ENCODE results near the gene PSMA7. TPM values are rescaled to one million over a fixed set of nuclear protein-coding genes. Genes with fewer than 3 reads are reported as not detected.

The PSMA7 gene
- polyA plus RNA-seq, 1 donor, result 163 TPM

- Histone ChIP-seq H3K9me3 (ENCODE audit: control insufficient read depth, low read depth, low read length) (no peaks in the 10 kb centered on the region), H3K27me3 (ENCODE audit: control insufficient read depth, insufficient read depth, low read length) (no peaks in the 10 kb centered on the region), H3K36me3 (ENCODE audit: control insufficient read depth, insufficient read depth, low read length) (peaks cover 68% of the 10 kb centered on the region), H3K27ac (ENCODE audit: low read length) (no peak overlapping the region), H3K4me3 (ENCODE audit: low read length) (no peak overlapping the region), H3K4me1 (ENCODE audit: control insufficient read depth, insufficient read depth, low read length) (no peaks in the 10 kb centered on the region)
- DNase-seq, result no peak
- no CpG with 5 or more reads among the region's 38 CpGs for WGBS (ENCODE audit: insufficient coverage, low lambda C conversion rate)
Observed at GRCh38 chr20:62162765-62163484, 19.7 kb upstream of the PSMA7 start.

- no peaks in the 10 kb centered on the region for H3K9me3 ChIP-seq (ENCODE audit: control insufficient read depth, low read depth, low read length)
- no peak for DNase-seq
- no peaks in the 10 kb centered on the region for H3K27me3 ChIP-seq (ENCODE audit: control insufficient read depth, insufficient read depth, low read length)
- H3K4me3 ChIP-seq (ENCODE audit: low read length), result no peak overlapping the region
- H3K27ac ChIP-seq (ENCODE audit: low read length), result no peak overlapping the region
- peaks cover 63% of the 10 kb centered on the region for H3K36me3 ChIP-seq (ENCODE audit: control insufficient read depth, insufficient read depth, low read length)
- H3K4me1 ChIP-seq (ENCODE audit: control insufficient read depth, insufficient read depth, low read length), result no peaks in the 10 kb centered on the region
- no CpG with 5 or more reads among the region's 17 CpGs for WGBS (ENCODE audit: insufficient coverage, low lambda C conversion rate)
Observed at GRCh38 chr20:62161347-62161746, 18.2 kb upstream of the PSMA7 start.

GRCh38 chr20:62160876-62161275, 17.7 kb upstream of the PSMA7 start:
- Histone ChIP-seq H3K27ac (ENCODE audit: low read length) (no peak overlapping the region), H3K4me3 (ENCODE audit: low read length) (no peak overlapping the region), H3K4me1 (ENCODE audit: control insufficient read depth, insufficient read depth, low read length) (no peaks in the 10 kb centered on the region), H3K27me3 (ENCODE audit: control insufficient read depth, insufficient read depth, low read length) (no peaks in the 10 kb centered on the region), H3K36me3 (ENCODE audit: control insufficient read depth, insufficient read depth, low read length) (peaks cover 61% of the 10 kb centered on the region), H3K9me3 (ENCODE audit: control insufficient read depth, low read depth, low read length) (no peaks in the 10 kb centered on the region)
- no CpG with 5 or more reads among the region's 17 CpGs for WGBS (ENCODE audit: insufficient coverage, low lambda C conversion rate)
- DNase-seq, result no peak

GRCh38 chr20:62160253-62160652, 17.1 kb upstream of the PSMA7 start:
- WGBS (ENCODE audit: insufficient coverage, low lambda C conversion rate), result 100% methylated on average over 2 of the region's 9 CpGs
- H3K9me3 ChIP-seq (ENCODE audit: control insufficient read depth, low read depth, low read length), result no peaks in the 10 kb centered on the region
- H3K27me3 ChIP-seq (ENCODE audit: control insufficient read depth, insufficient read depth, low read length), result no peaks in the 10 kb centered on the region
- H3K4me3 ChIP-seq (ENCODE audit: low read length), result no peak overlapping the region
- H3K27ac ChIP-seq (ENCODE audit: low read length), result no peak overlapping the region
- peaks cover 57% of the 10 kb centered on the region for H3K36me3 ChIP-seq (ENCODE audit: control insufficient read depth, insufficient read depth, low read length)
- H3K4me1 ChIP-seq (ENCODE audit: control insufficient read depth, insufficient read depth, low read length), result no peaks in the 10 kb centered on the region
- no peak for DNase-seq

- Histone ChIP-seq H3K27me3 (ENCODE audit: control insufficient read depth, insufficient read depth, low read length) (no peaks in the 10 kb centered on the region), H3K4me1 (ENCODE audit: control insufficient read depth, insufficient read depth, low read length) (no peaks in the 10 kb centered on the region), H3K4me3 (ENCODE audit: low read length) (no peak overlapping the region), H3K9me3 (ENCODE audit: control insufficient read depth, low read depth, low read length) (no peaks in the 10 kb centered on the region), H3K36me3 (ENCODE audit: control insufficient read depth, insufficient read depth, low read length) (peaks cover 56% of the 10 kb centered on the region), H3K27ac (ENCODE audit: low read length) (no peak overlapping the region)
- no peak for DNase-seq
- WGBS (ENCODE audit: insufficient coverage, low lambda C conversion rate), result 100% methylated on average over 1 of the region's 14 CpGs
Observed at GRCh38 chr20:62159839-62160238, 16.6 kb upstream of the PSMA7 start.

- no CpG with 5 or more reads among the region's 11 CpGs for WGBS (ENCODE audit: insufficient coverage, low lambda C conversion rate)
- no peak overlapping the region for H3K27ac ChIP-seq (ENCODE audit: low read length)
- H3K4me3 ChIP-seq (ENCODE audit: low read length), result no peak overlapping the region
- peaks cover 53% of the 10 kb centered on the region for H3K36me3 ChIP-seq (ENCODE audit: control insufficient read depth, insufficient read depth, low read length)
- no peaks in the 10 kb centered on the region for H3K9me3 ChIP-seq (ENCODE audit: control insufficient read depth, low read depth, low read length)
- H3K4me1 ChIP-seq (ENCODE audit: control insufficient read depth, insufficient read depth, low read length), result no peaks in the 10 kb centered on the region
- no peak for DNase-seq
- no peaks in the 10 kb centered on the region for H3K27me3 ChIP-seq (ENCODE audit: control insufficient read depth, insufficient read depth, low read length)
Observed at GRCh38 chr20:62159052-62159451, 15.9 kb upstream of the PSMA7 start.

GRCh38 chr20:62158541-62158940, 15.3 kb upstream of the PSMA7 start:
- Histone ChIP-seq H3K9me3 (ENCODE audit: control insufficient read depth, low read depth, low read length) (no peaks in the 10 kb centered on the region), H3K4me3 (ENCODE audit: low read length) (no peak overlapping the region), H3K4me1 (ENCODE audit: control insufficient read depth, insufficient read depth, low read length) (no peaks in the 10 kb centered on the region), H3K27me3 (ENCODE audit: control insufficient read depth, insufficient read depth, low read length) (no peaks in the 10 kb centered on the region), H3K36me3 (ENCODE audit: control insufficient read depth, insufficient read depth, low read length) (peaks cover 49% of the 10 kb centered on the region), H3K27ac (ENCODE audit: low read length) (no peak overlapping the region)
- WGBS (ENCODE audit: insufficient coverage, low lambda C conversion rate), result no CpG with 5 or more reads among the region's 22 CpGs
- DNase-seq, result no peak

GRCh38 chr20:62158088-62158400, 14.8 kb upstream of the PSMA7 start:
- no peak for DNase-seq
- 100% methylated on average over 7 of the region's 12 CpGs for WGBS (ENCODE audit: insufficient coverage, low lambda C conversion rate)
- Histone ChIP-seq H3K27ac (ENCODE audit: low read length) (no peak overlapping the region), H3K4me1 (ENCODE audit: control insufficient read depth, insufficient read depth, low read length) (no peaks in the 10 kb centered on the region), H3K36me3 (ENCODE audit: control insufficient read depth, insufficient read depth, low read length) (peaks cover 50% of the 10 kb centered on the region), H3K27me3 (ENCODE audit: control insufficient read depth, insufficient read depth, low read length) (no peaks in the 10 kb centered on the region), H3K9me3 (ENCODE audit: control insufficient read depth, low read depth, low read length) (no peaks in the 10 kb centered on the region), H3K4me3 (ENCODE audit: low read length) (no peak overlapping the region)

GRCh38 chr20:62157387-62158087, 14.3 kb upstream of the PSMA7 start:
- H3K27ac ChIP-seq (ENCODE audit: low read length), result no peak overlapping the region
- no CpG with 5 or more reads among the region's 25 CpGs for WGBS (ENCODE audit: insufficient coverage, low lambda C conversion rate)
- no peaks in the 10 kb centered on the region for H3K4me1 ChIP-seq (ENCODE audit: control insufficient read depth, insufficient read depth, low read length)
- H3K36me3 ChIP-seq (ENCODE audit: control insufficient read depth, insufficient read depth, low read length), result peaks cover 45% of the 10 kb centered on the region
- H3K9me3 ChIP-seq (ENCODE audit: control insufficient read depth, low read depth, low read length), result no peaks in the 10 kb centered on the region
- H3K4me3 ChIP-seq (ENCODE audit: low read length), result no peak overlapping the region
- no peak for DNase-seq
- H3K27me3 ChIP-seq (ENCODE audit: control insufficient read depth, insufficient read depth, low read length), result no peaks in the 10 kb centered on the region

GRCh38 chr20:62156592-62157386, 13.6 kb upstream of the PSMA7 start:
- peak; percentile 34 to 57 for DNase-seq
- Histone ChIP-seq H3K27me3 (ENCODE audit: control insufficient read depth, insufficient read depth, low read length) (no peaks in the 10 kb centered on the region), H3K4me1 (ENCODE audit: control insufficient read depth, insufficient read depth, low read length) (no peaks in the 10 kb centered on the region), H3K4me3 (ENCODE audit: low read length) (no peak overlapping the region), H3K36me3 (ENCODE audit: control insufficient read depth, insufficient read depth, low read length) (peaks cover 44% of the 10 kb centered on the region), H3K27ac (ENCODE audit: low read length) (no peak overlapping the region), H3K9me3 (ENCODE audit: control insufficient read depth, low read depth, low read length) (no peaks in the 10 kb centered on the region)
- no CpG with 5 or more reads among the region's 24 CpGs for WGBS (ENCODE audit: insufficient coverage, low lambda C conversion rate)
